Stomach (tissue), 4 donors: ENCODE data around the gene SYF2.

Source experiments
- EP300 ChIP-seq: sonication (generic); formaldehyde crosslinking; IDR thresholded peaks from one replicate; pipeline ENCODE4 v1.6.1; 2017; ENCODE audit warnings: antibody characterized with exemption
- POLR2A ChIP-seq, 4 donors: fragments of 450-650 bp; IDR thresholded peaks; one replicate each; pipeline ENCODE4 v1.6.1; 2016; ENCODE audit warnings: antibody characterized with exemption in 4 of 4, control low read depth in 2 of 4, mild to moderate bottlenecking in 1 of 4, moderate library complexity in 1 of 4

DNA sequence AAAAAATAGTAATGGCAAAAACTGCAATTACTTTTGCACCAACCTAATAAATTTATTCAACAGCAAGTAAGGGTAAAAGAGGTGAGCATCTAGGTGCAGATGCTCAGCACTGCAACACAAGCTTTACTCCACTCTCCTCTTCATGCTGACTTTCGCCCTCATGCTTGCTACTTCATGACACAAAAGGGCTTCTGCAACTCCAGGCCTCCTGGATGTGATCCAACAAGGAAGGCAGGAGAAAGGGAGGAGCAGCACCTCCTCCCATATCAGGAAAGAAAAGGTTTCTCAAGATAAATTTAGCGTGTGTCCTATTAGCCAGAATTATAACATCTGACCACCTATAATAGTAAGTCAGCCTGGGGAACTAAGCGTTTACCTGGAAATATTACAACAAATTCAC, 11.6 kb downstream of the SYF2 start:
- no peak for TF ChIP-seq POLR2A (IDR thresholded peaks at IDR 0.05)
- no peak for TF ChIP-seq EP300
